Smooth muscle cell (in vitro differentiated cells): ENCODE measurements around the gene LRRC2. TPM values are rescaled to one million over a fixed set of nuclear protein-coding genes. Genes with fewer than 3 reads are reported as not detected.
"Not testable (repeated sequence)": the region's sequence is repeated elsewhere in the genome, so short reads cannot be mapped to it uniquely, and the experiment has no call there.

Source experiments
- DNase-seq: peaks from one replicate; lab custom pipeline; 2025; ENCODE audit not compliant: unreplicated experiment; lab: John Stamatoyannopoulos, UW
- H2AFZ ChIP-seq: fragments of 200-600 bp; sonication (generic); 2 replicates; pipeline ENCODE4 v1.6.0; 2016; ENCODE audit warnings: antibody characterized with exemption, low read depth, mild to moderate bottlenecking
- H3F3A ChIP-seq: fragments of 200-600 bp; sonication (generic); 2 replicates; pipeline ENCODE4 v1.6.0; 2017; ENCODE audit warnings: antibody characterized with exemption, low read depth
- H3K27ac ChIP-seq: fragments of 200-600 bp; sonication (generic); 2 replicates; pipeline ENCODE4 v1.5.1; 2016; ENCODE audit warnings: low read depth, mild to moderate bottlenecking
- H3K27me3 ChIP-seq: fragments of 200-600 bp; sonication (generic); 2 replicates; pipeline ENCODE4 v1.6.1; 2016; ENCODE audit warnings: low read depth, mild to moderate bottlenecking
- H3K36me3 ChIP-seq: fragments of 200-600 bp; sonication (generic); 2 replicates; pipeline ENCODE4 v1.5.1; 2016; ENCODE audit warnings: low read depth
- H3K4me1 ChIP-seq: fragments of 200-600 bp; sonication (generic); 2 replicates; pipeline ENCODE4 v1.5.1; 2016; ENCODE audit warnings: low read depth
- H3K4me2 ChIP-seq: fragments of 200-600 bp; sonication (generic); 2 replicates; pipeline ENCODE4 v1.6.0; 2016; ENCODE audit warnings: mild to moderate bottlenecking
- H3K4me3 ChIP-seq: fragments of 200-600 bp; sonication (generic); 2 replicates; pipeline ENCODE4 v1.5.1; 2016; ENCODE audit warnings: mild to moderate bottlenecking
- H3K79me2 ChIP-seq: fragments of 200-600 bp; sonication (generic); 2 replicates; pipeline ENCODE4 v1.6.0; 2016; ENCODE audit warnings: low read depth, mild to moderate bottlenecking
- H3K9ac ChIP-seq: fragments of 200-600 bp; sonication (generic); 2 replicates; pipeline ENCODE4 v1.6.0; 2016; ENCODE audit warnings: low read depth
- H3K9me3 ChIP-seq: fragments of 200-600 bp; sonication (generic); replicated peaks from 2 replicates; pipeline ENCODE4 v1.5.1; 2016; ENCODE audit warnings: low read depth
- H4K20me1 ChIP-seq: fragments of 200-600 bp; sonication (generic); 2 replicates; pipeline ENCODE4 v1.6.0; 2016; ENCODE audit warnings: low read depth
- CTCF ChIP-seq: fragments of 200-600 bp; sonication (generic); IDR thresholded peaks from 2 replicates; pipeline ENCODE4 v1.5.1; 2017; ENCODE audit warnings: borderline replicate concordance, mild to moderate bottlenecking, antibody characterized with exemption; ENCODE audit not compliant: insufficient read depth, poor library complexity, severe bottlenecking
- WGBS: methylation state at CpG from one replicate; pipeline ENCODE4 v1.1.7; 2016; ENCODE audit warnings: low lambda C conversion rate; 5-methylcytosine and 5-hydroxymethylcytosine counted together
- polyA plus RNA-seq: library from polyadenylated mRNA; unstranded; fragments of >200 nt; fragmentation: Nextera tagmentation; extraction: Ambion mirVana; gene quantifications from 2 replicates; pipeline ENCODE4 v1.2.1, GENCODE V29; 2016
- total RNA-seq: library from RNA; depleted of rRNA; stranded (reverse); fragments of >200 nt; gene quantifications from 2 replicates; pipeline ENCODE4 v1.2.3, GENCODE V29; 2014

Gene LRRC2
- total and polyA plus RNA-seq, 2 experiments from 2014 or later: 2.0 to 2.7 TPM

- TF ChIP-seq CTCF: no peak
These were observed 14.5 kb downstream of the LRRC2 start for GRCh38 chr3:46551615-46552014.

GRCh38 chr3:46549989-46550388 is 16.1 kb downstream of the LRRC2 start:
- no peaks in the 10 kb centered on the region for H3F3A ChIP-seq
- no peak overlapping the region for H3K4me3 ChIP-seq
- H4K20me1 ChIP-seq: no peaks in the 10 kb centered on the region
- H3K27ac ChIP-seq: no peak overlapping the region
- 88% methylated on average over 1 of the region's 1 CpG for WGBS
- no peak for TF ChIP-seq CTCF
- no peaks in the 10 kb centered on the region for H3K27me3 ChIP-seq
- H3K9me3 ChIP-seq: no peaks in the 10 kb centered on the region
- no peak overlapping the region for H2AFZ ChIP-seq
- no peak overlapping the region for H3K4me2 ChIP-seq
- H3K79me2 ChIP-seq: no peaks in the 10 kb centered on the region
- H3K36me3 ChIP-seq: no peaks in the 10 kb centered on the region
- H3K4me1 ChIP-seq: no peaks in the 10 kb centered on the region
- DNase-seq: no peak
- no peak overlapping the region for H3K9ac ChIP-seq

More at GRCh38 chr3:46551615-46552014, 14.5 kb downstream of the LRRC2 start:
- Histone ChIP-seq H3K27ac (no peak overlapping the region), H3F3A (no peaks in the 10 kb centered on the region), H3K27me3 (no peaks in the 10 kb centered on the region), H4K20me1 (no peaks in the 10 kb centered on the region), H3K79me2 (no peaks in the 10 kb centered on the region), H3K4me1 (no peaks in the 10 kb centered on the region), H3K9ac (no peak overlapping the region), H3K9me3 (no peaks in the 10 kb centered on the region), H2AFZ (no peak overlapping the region), H3K4me3 (no peak overlapping the region), H3K4me2 (no peak overlapping the region), H3K36me3 (no peaks in the 10 kb centered on the region)
- WGBS: 81% methylated on average over 2 of the region's 2 CpGs
- DNase-seq: no peak

- Histone ChIP-seq H3K27me3 (no peaks in the 10 kb centered on the region), H3K27ac (no peak overlapping the region), H2AFZ (no peak overlapping the region), H3K9ac (no peak overlapping the region), H3K4me3 (no peak overlapping the region), H4K20me1 (no peaks in the 10 kb centered on the region), H3K4me2 (no peak overlapping the region), H3F3A (no peaks in the 10 kb centered on the region), H3K36me3 (no peaks in the 10 kb centered on the region), H3K79me2 (no peaks in the 10 kb centered on the region), H3K4me1 (no peaks in the 10 kb centered on the region), H3K9me3 (no peaks in the 10 kb centered on the region)
- WGBS: 70% methylated on average over 4 of the region's 4 CpGs
- TF ChIP-seq CTCF: no peak
- no peak for DNase-seq
These were observed 16.6 kb downstream of the LRRC2 start for GRCh38 chr3:46549408-46549904.

- H3K27ac ChIP-seq, H4K20me1 ChIP-seq, H3K79me2 ChIP-seq, DNase-seq, H3K4me2 ChIP-seq, H3K4me3 ChIP-seq, H3K36me3 ChIP-seq, H3K9ac ChIP-seq, H3F3A ChIP-seq, H3K4me1 ChIP-seq, H2AFZ ChIP-seq, H3K27me3 ChIP-seq, H3K9me3 ChIP-seq: not testable (repeated sequence)
- 96% methylated on average over 3 of the region's 3 CpGs for WGBS
These were observed 17.5 kb downstream of the LRRC2 start for GRCh38 chr3:46548611-46549010.
